Pancreas (tissue), 10 donors: Measurements from ENCODE around the gene NUDT6. TPM values are rescaled to one million over a fixed set of nuclear protein-coding genes. Genes with fewer than 3 reads are reported as not detected.

Source experiments
- ATAC-seq, 4 donors: fragments of 200-7000 bp; cut with Tn5 transposase; one replicate each; pipeline versions ENCODE4 v1.8.0 to v1.9.1; 2020; ENCODE audit warnings: mild to moderate bottlenecking in 4 of 4, moderate library complexity in 4 of 4
- DNase-seq, 6 donors: peaks; one replicate each; pipeline ENCODE4 v3.0.0-alpha.2; 2020
- FAIRE-seq: peaks from 2 replicates; lab custom pipeline; 2012; peaks lifted over from hg19 to GRCh38; lab: Jason Lieb, UNC
- H3K27ac ChIP-seq, 4 donors: fragments of 200-600 bp; sonication (generic); 1 replicate in 3 of 4; 2 replicates in 1 of 4; pipeline versions ENCODE4 v1.5.0 to v1.8.0; 2020
- H3K27me3 ChIP-seq, 4 donors: fragments of 200-600 bp; one replicate each; pipeline ENCODE4 v1.8.0; 2021
- H3K36me3 ChIP-seq, 3 donors: fragments of 200-600 bp; sonication (generic) in 1 of 3; one replicate each; pipeline versions ENCODE4 v1.5.0 to v1.8.0; 2020 to 2021
- H3K4me1 ChIP-seq, 3 donors: fragments of 200-600 bp; one replicate each; pipeline ENCODE4 v1.8.0; 2021
- H3K4me3 ChIP-seq, 4 donors: fragments of 200-600 bp; sonication (generic) in 2 of 4; one replicate each; pipeline versions ENCODE4 v1.5.0 to v1.8.0; 2020 to 2021
- H3K9me3 ChIP-seq, 4 donors: fragments of 200-600 bp; one replicate each; pipeline ENCODE4 v1.8.0; 2021
- WGBS, 2 donors: extraction: QIAGEN DNeasy Blood & Tissue Kit; methylation state at CpG; one replicate each; pipeline ENCODE4 v1.1.7; 2013; 5-methylcytosine and 5-hydroxymethylcytosine counted together
- intact Hi-C, 3 donors: fragments of 100-400 bp; cut with DNase I; formaldehyde crosslinking; loops; one replicate each; pipeline versions ENCODE4 v1.11.1 to v1.14.2; 2022
- polyA plus RNA-seq, 2 donors: library from polyadenylated mRNA; stranded (reverse); fragments of 200-250 nt; gene quantifications; one replicate each; pipeline ENCODE4 v1.2.3, GENCODE V29; 2013
- total RNA-seq, 6 donors: library from RNA; stranded (reverse); fragmentation: NEBNext Ultra II Directional in 4 of 6; extraction: Animal tissue kit (Norgen Biotek cat#: 25700) in 4 of 6; gene quantifications; one replicate each; pipeline versions ENCODE4 v1.2.1 to v1.2.4, GENCODE V29; 2021 to 2023
- TF ChIP-seq, protein P1 (sequence below), 4 donors: fragments of 200-600 bp; sonication (generic) in 3 of 4; IDR thresholded peaks; one replicate each; pipeline versions ENCODE4 v1.5.0 to v1.8.0; 2021; ENCODE audit warnings: antibody characterized with exemption in 4 of 4
- donor health status: healthy with polysubstance abuse.
- donor health status: DM: no; HTN: no; CAD: no; lungs with moderate emphysema.
- donor health status: DM: no; HTN: no; CAD: no.
- donor health status: control.
- donor health status: control.
- donor health status: Bipolar disorder and iron deficiency.
- donor health status: DM: yes; HTN: yes; CAD: no.
- donor health status: DM: no; HTN: no; CAD: no.
- donor health status: DM: no; HTN: no; CAD: no.
- donor health status: DM: yes; HTN: yes; CAD: no.

Gene NUDT6
- total and polyA plus RNA-seq, 8 donors: 1.6 to 8.2 (median 2.4) TPM

- Histone ChIP-seq H3K27me3 (no peaks in the 10 kb centered on the region), H3K4me1 (no peaks in the 10 kb centered on the region), H3K4me3 (no peak overlapping the region), H3K27ac (no peak overlapping the region), H3K9me3 (no peaks in the 10 kb centered on the region), H3K36me3 (no peaks in the 10 kb centered on the region)
- DNase-seq: no peak
- no peak for ATAC-seq
- intact Hi-C loops: no loop called here
- FAIRE-seq: no peak
- TF ChIP-seq, protein P1, sequence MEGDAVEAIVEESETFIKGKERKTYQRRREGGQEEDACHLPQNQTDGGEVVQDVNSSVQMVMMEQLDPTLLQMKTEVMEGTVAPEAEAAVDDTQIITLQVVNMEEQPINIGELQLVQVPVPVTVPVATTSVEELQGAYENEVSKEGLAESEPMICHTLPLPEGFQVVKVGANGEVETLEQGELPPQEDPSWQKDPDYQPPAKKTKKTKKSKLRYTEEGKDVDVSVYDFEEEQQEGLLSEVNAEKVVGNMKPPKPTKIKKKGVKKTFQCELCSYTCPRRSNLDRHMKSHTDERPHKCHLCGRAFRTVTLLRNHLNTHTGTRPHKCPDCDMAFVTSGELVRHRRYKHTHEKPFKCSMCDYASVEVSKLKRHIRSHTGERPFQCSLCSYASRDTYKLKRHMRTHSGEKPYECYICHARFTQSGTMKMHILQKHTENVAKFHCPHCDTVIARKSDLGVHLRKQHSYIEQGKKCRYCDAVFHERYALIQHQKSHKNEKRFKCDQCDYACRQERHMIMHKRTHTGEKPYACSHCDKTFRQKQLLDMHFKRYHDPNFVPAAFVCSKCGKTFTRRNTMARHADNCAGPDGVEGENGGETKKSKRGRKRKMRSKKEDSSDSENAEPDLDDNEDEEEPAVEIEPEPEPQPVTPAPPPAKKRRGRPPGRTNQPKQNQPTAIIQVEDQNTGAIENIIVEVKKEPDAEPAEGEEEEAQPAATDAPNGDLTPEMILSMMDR (IDR thresholded peaks at IDR 0.05): no peak
- 50 to 64% methylated on average over 1 of the region's 1 CpG for WGBS, 2 donors
Measured at GRCh38 chr4:122884499-122884898, 37.9 kb downstream of the NUDT6 start.

DNA sequence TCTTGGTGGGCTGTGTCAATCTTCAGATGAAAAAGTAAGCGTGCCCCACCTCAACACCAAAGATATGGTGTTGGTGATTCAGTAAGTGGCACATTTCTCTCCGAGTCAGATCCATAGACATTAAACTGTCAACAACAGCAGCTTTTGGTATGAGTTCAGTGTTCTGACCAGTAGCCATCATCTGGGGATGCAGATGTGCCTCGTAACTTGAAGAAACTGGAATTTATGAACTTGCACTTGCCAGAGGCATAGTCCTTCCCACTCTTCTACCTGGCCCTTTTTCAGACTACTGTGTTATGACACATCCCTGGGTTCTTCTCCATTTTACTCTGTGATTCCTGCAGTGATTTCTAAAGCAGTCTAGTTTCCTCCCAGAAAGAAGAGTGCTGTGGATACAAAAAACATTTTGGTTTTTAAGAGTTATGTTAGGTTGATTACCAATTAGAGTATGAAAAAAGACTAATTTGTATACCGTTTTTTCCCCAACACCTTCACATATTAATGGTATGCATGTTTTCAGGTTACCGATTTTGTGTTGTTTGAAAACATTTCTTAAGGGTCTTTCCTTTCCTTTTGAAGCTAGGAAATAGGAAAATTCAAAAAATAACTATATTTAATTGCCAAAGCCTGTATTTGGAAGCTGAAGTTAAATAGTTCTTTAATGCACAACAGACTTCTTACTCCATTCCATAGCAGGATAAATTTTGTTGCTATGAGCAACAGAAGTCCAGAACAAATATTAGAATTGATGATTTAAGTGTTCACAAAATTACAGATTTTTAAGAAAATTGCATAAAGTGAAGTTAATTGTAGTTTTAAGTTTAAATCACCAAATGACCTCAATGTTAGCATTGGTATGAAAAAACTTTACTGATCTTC is 39.3 kb downstream of the NUDT6 start:
- Histone ChIP-seq H3K27ac (no peak overlapping the region), H3K4me1 (no peaks in the 10 kb centered on the region), H3K9me3 (no peaks in the 10 kb centered on the region), H3K27me3 (no peaks in the 10 kb centered on the region), H3K4me3 (no peak overlapping the region), H3K36me3 (no peaks in the 10 kb centered on the region)
- DNase-seq (no peak), ATAC-seq (no peak), FAIRE-seq (no peak)
- WGBS, 2 donors: 80 to 89% methylated on average over 5 of the region's 5 CpGs
- TF ChIP-seq, protein P1 (IDR thresholded peaks at IDR 0.05): no peak
- intact Hi-C loops: no loop called here

DNA sequence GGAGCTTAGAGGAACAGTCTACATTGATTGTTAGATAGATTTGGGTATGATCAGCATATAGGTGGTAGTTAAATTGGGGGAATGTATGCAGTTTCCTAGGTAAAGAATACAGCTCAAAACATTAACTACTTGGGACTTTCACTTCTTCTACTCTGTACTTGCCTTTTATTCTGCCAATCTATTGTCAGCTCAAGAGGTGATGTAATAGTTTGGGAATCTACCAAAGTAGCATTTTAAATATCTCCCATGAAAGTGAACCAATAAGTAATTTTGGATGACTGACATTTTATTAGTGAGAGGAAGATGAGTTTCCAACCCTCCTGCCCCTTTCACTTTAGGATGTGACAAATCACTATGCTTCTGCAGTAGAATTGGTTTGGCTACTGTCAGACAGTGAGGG is 43.4 kb downstream of the NUDT6 start:
- ATAC-seq (no peak), FAIRE-seq (no peak), DNase-seq (no peak)
- TF ChIP-seq, protein P1 (IDR thresholded peaks at IDR 0.05): no peak
- H3K4me1 ChIP-seq: no peaks in the 10 kb centered on the region
- no peaks in the 10 kb centered on the region for H3K36me3 ChIP-seq
- intact Hi-C loops: no loop called here
- H3K27me3 ChIP-seq: no peaks in the 10 kb centered on the region
- H3K4me3 ChIP-seq: no peak overlapping the region
- no peaks in the 10 kb centered on the region for H3K9me3 ChIP-seq
- no peak overlapping the region for H3K27ac ChIP-seq

- Histone ChIP-seq H3K36me3 (no peaks in the 10 kb centered on the region), H3K27me3 (no peaks in the 10 kb centered on the region), H3K27ac (no peak overlapping the region), H3K4me3 (no peak overlapping the region), H3K9me3 (no peaks in the 10 kb centered on the region), H3K4me1 (no peaks in the 10 kb centered on the region)
- TF ChIP-seq, protein P1 (IDR thresholded peaks at IDR 0.05): no peak
- DNase-seq: no peak
- intact Hi-C loops: no loop called here
- FAIRE-seq: no peak
- no peak for ATAC-seq
- WGBS, 2 donors: 67 to 79% methylated on average over 3 of the region's 3 CpGs
Measured at GRCh38 chr4:122876456-122876855, 45.9 kb downstream of the NUDT6 start.

- DNase-seq: no peak
- TF ChIP-seq, protein P1 (IDR thresholded peaks at IDR 0.05): no peak
- intact Hi-C loops: no loop called here
- no peaks in the 10 kb centered on the region for H3K4me1 ChIP-seq
- no peak for FAIRE-seq
- WGBS, 2 donors: 53 to 74% methylated on average over 5 of the region's 5 CpGs
- no peak for ATAC-seq
- H3K27me3 ChIP-seq: no peaks in the 10 kb centered on the region
- H3K9me3 ChIP-seq: no peaks in the 10 kb centered on the region
- H3K27ac ChIP-seq: no peak overlapping the region
- no peak overlapping the region for H3K4me3 ChIP-seq
- no peaks in the 10 kb centered on the region for H3K36me3 ChIP-seq
Measured at GRCh38 chr4:122875949-122876348, 46.4 kb downstream of the NUDT6 start.
